Stimulated activated CD4-positive, alpha-beta T cell treated with anti-CD3 and anti-CD28 coated beads, TNF-alpha, amount 100 ng/mL, for 48 hours (primary cell): ENCODE measurements around the gene FBXO41.

Experiments used
- DNase-seq, 3 donors: peaks; one replicate each; pipeline ENCODE4 v3.0.0-alpha.2; 2020; ENCODE audit warnings: low read depth in 3 of 3

Gene FBXO41

GRCh38 chr2:73214120-73215035, 69.9 kb downstream of the FBXO41 start, which contains the start of gene SMYD5:
Gene SMYD5 (plus strand): TSS chr2:73214245. CDS start chr2:73214267, 22 bp downstream.
- peak; percentile 84 to 93 (median 89) for DNase-seq

GRCh38 chr2:73212448-73213176, 71.7 kb downstream of the FBXO41 start:
- DNase-seq: peak; percentile 54 to 65 (median 62)

- DNase-seq: no peak
These were observed 72.2 kb downstream of the FBXO41 start for GRCh38 chr2:73212098-73212447.

GRCh38 chr2:73210696-73211095, 73.6 kb downstream of the FBXO41 start:
- no peak for DNase-seq

GRCh38 chr2:73210019-73210418, 74.3 kb downstream of the FBXO41 start:
- DNase-seq: no peak

GRCh38 chr2:73208258-73208657, 76.0 kb downstream of the FBXO41 start:
- no peak for DNase-seq

GRCh38 chr2:73205611-73206010, 78.7 kb downstream of the FBXO41 start:
- DNase-seq: no peak
